IPS DF 6.9 (cell line): ENCODE measurements around the gene SLC50A1.
A peak's percentile ranks its signal among the peaks of the same experiment; 100 is the strongest.
"Not testable (repeated sequence)": the region's sequence is repeated elsewhere in the genome, so short reads cannot be mapped to it uniquely, and the experiment has no call there.

Experiments used
- DNase-seq: peaks from one replicate; pipeline ENCODE4 v3.0.0-alpha.2; 2013; ENCODE audit warnings: low read depth, low spot score
- H3K27ac ChIP-seq: one replicate; pipeline ENCODE4 v1.5.1; 2013; ENCODE audit warnings: low read length, control low read depth
- H3K27me3 ChIP-seq: 2 replicates; pipeline ENCODE4 v1.6.1; 2013; ENCODE audit warnings: mild to moderate bottlenecking, low read length; ENCODE audit not compliant: control insufficient read depth, insufficient read depth
- H3K36me3 ChIP-seq: 2 replicates; pipeline ENCODE4 v1.6.1; 2013; ENCODE audit warnings: low read length; ENCODE audit not compliant: control insufficient read depth, insufficient read depth
- H3K4me1 ChIP-seq: 2 replicates; pipeline ENCODE4 v1.6.1; 2013; ENCODE audit warnings: low read length; ENCODE audit not compliant: control insufficient read depth, insufficient read depth
- H3K4me3 ChIP-seq: 2 replicates; pipeline ENCODE4 v1.5.1; 2013; ENCODE audit warnings: mild to moderate bottlenecking, low read length
- H3K9me3 ChIP-seq: 2 replicates; pipeline ENCODE4 v1.6.1; 2013; ENCODE audit warnings: low read length, inconsistent platforms; ENCODE audit not compliant: control insufficient read depth, insufficient read depth
- WGBS: extraction: QIAGEN DNeasy Blood & Tissue Kit; methylation state at CpG from one replicate; pipeline ENCODE4 v1.1.7; 2013; ENCODE audit warnings: mixed read lengths, missing lambda C conversion rate; ENCODE audit not compliant: insufficient read length, insufficient coverage; 5-methylcytosine and 5-hydroxymethylcytosine counted together

Gene SLC50A1

DNA sequence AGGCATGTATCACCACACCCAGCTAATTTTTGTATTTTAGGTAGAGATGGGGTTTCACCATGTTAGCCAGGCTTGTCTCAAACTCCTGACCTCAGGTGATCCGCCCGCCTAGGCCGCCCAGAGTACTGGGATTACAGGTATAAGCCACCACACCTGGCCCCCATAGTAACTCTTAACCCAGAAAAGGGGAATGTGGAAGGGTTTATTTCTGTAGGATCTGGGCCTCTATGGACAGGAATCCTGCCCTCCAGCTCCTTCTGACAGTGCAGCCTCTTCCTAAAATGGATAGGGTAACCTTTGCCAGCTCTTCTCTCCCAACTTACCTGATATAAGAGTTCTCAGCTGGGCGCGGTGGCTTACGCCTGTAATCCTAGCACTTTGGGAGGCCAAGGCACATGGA, 27.0 kb downstream of the SLC50A1 start:
- H3K9me3 ChIP-seq, H3K4me1 ChIP-seq, DNase-seq, H3K36me3 ChIP-seq, H3K27me3 ChIP-seq, H3K27ac ChIP-seq, H3K4me3 ChIP-seq: not testable (repeated sequence)
- no CpG with 5 or more reads among the region's 6 CpGs for whole genome bisulfite sequencing

- no CpG with 5 or more reads among the region's 4 CpGs for WGBS
- H3K9me3 ChIP-seq, H3K4me3 ChIP-seq, DNase-seq, H3K27me3 ChIP-seq, H3K27ac ChIP-seq, H3K36me3 ChIP-seq, H3K4me1 ChIP-seq: not testable (repeated sequence)
Measured at GRCh38 chr1:155163785-155164184, 28.1 kb downstream of the SLC50A1 start.

DNA sequence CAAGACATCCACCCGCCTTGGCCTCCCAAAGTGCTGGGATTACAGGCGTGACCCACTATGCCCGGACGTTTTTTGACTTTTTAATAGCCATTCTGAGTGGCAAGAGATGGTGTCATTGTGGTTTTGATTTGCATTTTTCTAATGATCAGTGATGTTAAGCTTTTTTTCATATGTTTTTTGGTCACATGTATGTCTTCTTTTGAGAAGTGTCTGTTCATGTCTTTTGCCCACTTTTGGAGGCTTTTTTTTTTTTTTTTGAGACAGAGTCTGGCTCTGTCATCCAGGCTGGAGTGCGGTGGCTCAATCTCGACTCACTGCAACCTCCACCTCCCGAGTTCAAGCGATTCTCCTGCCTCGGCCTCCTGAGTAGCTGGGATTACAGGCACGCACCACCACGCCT, 29.0 kb downstream of the SLC50A1 start:
- DNase-seq, H3K27me3 ChIP-seq: not testable (repeated sequence)
- no CpG with 5 or more reads among the region's 11 CpGs for WGBS

DNA sequence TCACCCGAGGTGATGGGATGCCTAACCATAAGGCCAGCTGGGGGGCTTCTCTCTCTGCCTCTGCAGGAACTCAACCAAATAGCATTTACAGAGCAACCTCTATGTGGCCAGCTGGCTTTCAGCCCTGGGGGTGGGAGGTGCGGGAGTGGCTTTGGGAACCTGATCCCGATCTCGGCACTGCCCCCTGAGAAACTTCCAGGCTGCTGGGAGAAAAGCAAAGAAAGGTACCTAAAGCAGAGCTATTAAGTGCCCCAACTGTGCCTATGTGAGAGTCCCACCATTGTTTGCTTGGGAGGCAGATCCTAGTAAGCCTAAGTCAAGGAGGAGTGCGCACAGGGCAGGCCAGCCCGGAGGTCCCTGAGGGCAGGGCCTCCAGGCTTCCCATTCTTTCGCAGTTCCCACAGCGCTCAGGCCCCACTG, 30.4 kb downstream of the SLC50A1 start:
- Histone ChIP-seq H3K36me3 (0 out of 2 replicates have a peak, but pooled peaks cover 3% of the 10 kb centered on the region), H3K27me3 (no peaks in the 10 kb centered on the region), H3K4me1 (peaks cover 5% of the 10 kb centered on the region), H3K9me3 (no peaks in the 10 kb centered on the region), H3K4me3 (no peak overlapping the region; the same call in 1 of the 2 replicates), H3K27ac (no peak overlapping the region)
- DNase-seq = no peak
- no CpG with 5 or more reads among the region's 8 CpGs for WGBS

More for the DNA sequence above, 29.0 kb downstream of the SLC50A1 start:
- H3K27ac ChIP-seq, H3K36me3 ChIP-seq, H3K4me3 ChIP-seq, H3K9me3 ChIP-seq, H3K4me1 ChIP-seq: not testable (repeated sequence)

DNA sequence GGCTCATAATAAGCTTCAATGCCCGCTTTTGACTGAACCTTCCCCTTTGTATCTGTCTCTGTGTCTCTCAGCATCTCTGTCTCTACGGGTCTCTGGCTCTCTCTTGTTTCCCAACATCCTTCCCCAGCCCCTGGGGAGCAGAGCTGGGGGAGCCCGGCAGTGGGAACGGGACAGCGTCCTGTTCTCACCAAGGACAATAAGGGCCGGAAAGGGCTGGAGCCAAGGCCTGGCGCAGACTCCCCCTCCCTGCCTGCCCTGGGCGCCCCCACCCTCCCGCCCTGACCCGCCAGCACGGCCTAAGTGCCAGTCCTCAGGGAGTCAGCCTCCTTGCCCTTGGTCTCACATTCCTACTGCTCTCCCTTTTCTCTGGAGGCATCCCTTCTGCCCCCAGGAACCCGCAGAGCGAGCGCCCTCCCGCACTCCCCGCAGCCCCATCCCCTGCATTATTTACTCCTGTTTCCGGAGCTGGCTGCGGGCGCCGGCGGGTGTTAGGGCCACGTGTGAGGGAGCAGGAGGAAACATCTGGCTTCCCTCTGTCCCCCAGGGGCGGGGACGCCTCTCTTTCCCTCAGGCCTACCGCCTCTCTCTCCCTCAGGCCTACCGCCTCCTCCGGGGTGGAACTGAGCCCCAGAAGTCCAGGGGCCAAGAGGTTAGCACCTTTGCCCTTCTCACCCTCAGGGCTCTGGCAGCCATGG, 31.0 kb downstream of the SLC50A1 start:
- no peak for DNase-seq
- Histone ChIP-seq H3K4me3 (peak overlapping the region; percentile 11; the same call in 1 of the 2 replicates), H3K36me3 (0 out of 2 replicates have a peak, but pooled peaks cover 3% of the 10 kb centered on the region), H3K9me3 (no peaks in the 10 kb centered on the region), H3K27me3 (no peaks in the 10 kb centered on the region), H3K4me1 (peaks cover 5% of the 10 kb centered on the region), H3K27ac (no peak overlapping the region)
- no CpG with 5 or more reads among the region's 27 CpGs for WGBS

- WGBS = no CpG with 5 or more reads among the region's 28 CpGs
Measured at GRCh38 chr1:155167166-155168104, 31.8 kb downstream of the SLC50A1 start.

DNA sequence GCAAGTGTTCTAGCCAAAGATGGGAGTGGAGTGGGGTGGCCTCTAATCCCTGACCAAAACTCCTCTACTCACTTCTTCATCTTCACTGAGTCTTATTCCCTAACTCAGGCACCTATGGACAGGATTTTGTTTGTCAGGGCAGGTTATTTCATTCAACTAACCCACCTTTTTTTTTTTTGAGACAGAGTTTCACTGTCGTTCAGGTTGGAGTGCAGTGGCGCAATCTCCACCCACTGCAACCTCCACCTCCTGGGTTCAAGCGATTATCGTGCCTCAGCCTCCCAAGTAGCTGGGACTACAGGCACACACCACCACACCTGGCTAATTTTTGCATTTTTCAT, 32.4 kb downstream of the SLC50A1 start:
- not testable (repeated sequence) for H3K4me1 ChIP-seq, H3K36me3 ChIP-seq, H3K4me3 ChIP-seq, H3K9me3 ChIP-seq, H3K27ac ChIP-seq, DNase-seq, H3K27me3 ChIP-seq
- no CpG with 5 or more reads among the region's 4 CpGs for WGBS

More at GRCh38 chr1:155167166-155168104, 31.8 kb downstream of the SLC50A1 start:
- no peaks in the 10 kb centered on the region for H3K27me3 ChIP-seq
- H3K36me3 ChIP-seq = 0 out of 2 replicates have a peak, but pooled peaks cover 3% of the 10 kb centered on the region
- no peak overlapping the region for H3K27ac ChIP-seq
- peak overlapping the region; percentile 49; the same call in 1 of the 2 replicates for H3K4me3 ChIP-seq
- peaks cover 5% of the 10 kb centered on the region for H3K4me1 ChIP-seq
- H3K9me3 ChIP-seq = no peaks in the 10 kb centered on the region
- DNase-seq = peak; percentile 92

- Histone ChIP-seq H3K36me3 (0 out of 2 replicates have a peak, but pooled peaks cover 3% of the 10 kb centered on the region), H3K27me3 (no peaks in the 10 kb centered on the region), H3K4me3 (no peak overlapping the region), H3K27ac (no peak overlapping the region), H3K9me3 (no peaks in the 10 kb centered on the region), H3K4me1 (peaks cover 5% of the 10 kb centered on the region)
- no CpG with 5 or more reads among the region's 10 CpGs for WGBS
- DNase-seq = no peak
Measured at GRCh38 chr1:155168456-155169210, 33.0 kb downstream of the SLC50A1 start.

GRCh38 chr1:155169541-155169940, 33.9 kb downstream of the SLC50A1 start:
- peaks cover 5% of the 10 kb centered on the region for H3K4me1 ChIP-seq
- H3K4me3 ChIP-seq = no peak overlapping the region
- no peaks in the 10 kb centered on the region for H3K9me3 ChIP-seq
- DNase-seq = no peak
- H3K27me3 ChIP-seq = no peaks in the 10 kb centered on the region
- no CpG with 5 or more reads among the region's 5 CpGs for WGBS
- 0 out of 2 replicates have a peak, but pooled peaks cover 3% of the 10 kb centered on the region for H3K36me3 ChIP-seq
- no peak overlapping the region for H3K27ac ChIP-seq
